WTC11 (cell line): ENCODE data around the gene PCDH9. TPM values are rescaled to one million over a fixed set of nuclear protein-coding genes. Genes with fewer than 3 reads are reported as not detected.

Source experiments
- ATAC-seq: fragments of 200-7000 bp; cut with Tn5 transposase; 2 replicates; pipeline ENCODE4 v1.10.0; 2021; ENCODE audit warnings: mild to moderate bottlenecking, moderate library complexity
- CTCF ChIA-PET: fragments of 300-600 bp; sonication (Branson Sonifier 250); formaldehyde crosslinking; loops from one replicate; lab custom pipeline; 2021; ENCODE audit warnings: antibody characterized with exemption; lab: Charles Lee
- POLR2A ChIA-PET: fragments of 350-600 bp; sonication (Branson Sonifier 250); formaldehyde crosslinking; loops from one replicate; lab custom pipeline; 2021; ENCODE audit warnings: antibody characterized with exemption; lab: Charles Lee
- DNase-seq: peaks from one replicate; pipeline ENCODE4 v3.0.0; 2021; ENCODE audit warnings: low spot score
- H3K27ac Mint-ChIP-seq: 2 replicates; pipeline ENCODE4 v1.8.0; 2021; ENCODE audit warnings: mixed read lengths
- H3K27me3 Mint-ChIP-seq: 2 replicates; pipeline ENCODE4 v1.8.0; 2021; ENCODE audit warnings: low read depth, mild to moderate bottlenecking, moderate library complexity, mixed read lengths
- H3K36me3 Mint-ChIP-seq: 2 replicates; pipeline ENCODE4 v1.8.0; 2021; ENCODE audit warnings: mixed read lengths
- H3K4me1 Mint-ChIP-seq: 2 replicates; pipeline ENCODE4 v1.8.0; 2022; ENCODE audit warnings: mixed read lengths
- H3K4me3 Mint-ChIP-seq: 2 replicates; pipeline ENCODE4 v1.8.0; 2021; ENCODE audit warnings: mild to moderate bottlenecking, moderate library complexity, mixed read lengths
- H3K9me3 Mint-ChIP-seq: 2 replicates; pipeline ENCODE4 v1.8.0; 2021; ENCODE audit warnings: mixed read lengths
- ATF2 ChIP-seq: sonication (generic); formaldehyde crosslinking; IDR thresholded peaks from 2 replicates; pipeline ENCODE4 v1.8.1; 2022; ENCODE audit warnings: low read depth, missing genetic modification reagents, borderline replicate concordance
- CTCF ChIP-seq: fragments of 200-600 bp; IDR thresholded peaks from 2 replicates; pipeline ENCODE4 v1.8.0; 2022; ENCODE audit warnings: antibody characterized with exemption
- E2F1 ChIP-seq: sonication (generic); formaldehyde crosslinking; IDR thresholded peaks from 2 replicates; pipeline ENCODE4 v1.8.0; 2022; ENCODE audit warnings: mild to moderate bottlenecking, missing genetic modification reagents
- ERG ChIP-seq: fragments of 250-450 bp; sonication (Bioruptor Pico); IDR thresholded peaks from 2 replicates; pipeline ENCODE4 v1.8.0; 2021; ENCODE audit warnings: mild to moderate bottlenecking
- ESRRA ChIP-seq: sonication (generic); formaldehyde crosslinking; IDR thresholded peaks from 2 replicates; pipeline ENCODE4 v1.8.1; 2022; ENCODE audit warnings: mild to moderate bottlenecking, missing genetic modification reagents, borderline replicate concordance
- GABPB1 ChIP-seq: sonication (generic); formaldehyde crosslinking; IDR thresholded peaks from 2 replicates; pipeline ENCODE4 v1.8.1; 2023; ENCODE audit warnings: mild to moderate bottlenecking, missing genetic modification reagents
- HMGXB4 ChIP-seq: sonication (generic); formaldehyde crosslinking; IDR thresholded peaks from 2 replicates; pipeline ENCODE4 v1.8.1; 2023; ENCODE audit warnings: mild to moderate bottlenecking, moderate library complexity, missing genetic modification reagents
- IRF1 ChIP-seq: sonication (generic); formaldehyde crosslinking; IDR thresholded peaks from 2 replicates; pipeline ENCODE4 v1.8.0; 2023; ENCODE audit warnings: missing genetic modification reagents
- JUN ChIP-seq: sonication (generic); formaldehyde crosslinking; IDR thresholded peaks from 2 replicates; pipeline ENCODE4 v1.8.0; 2023; ENCODE audit warnings: mild to moderate bottlenecking, missing genetic modification reagents
- MLX ChIP-seq: sonication (generic); formaldehyde crosslinking; IDR thresholded peaks from 2 replicates; pipeline ENCODE4 v1.8.1; 2023; ENCODE audit warnings: mild to moderate bottlenecking, missing genetic modification reagents, moderate library complexity
- NFATC4 ChIP-seq: fragments of 250-450 bp; sonication (Bioruptor Pico); IDR thresholded peaks from 2 replicates; pipeline ENCODE4 v1.9.0; 2021; ENCODE audit warnings: mild to moderate bottlenecking
- SP1 ChIP-seq: sonication (generic); formaldehyde crosslinking; conservative IDR thresholded peaks from 2 replicates; pipeline ENCODE4 v1.8.1; 2022; ENCODE audit warnings: missing genetic modification reagents
- STAT6 ChIP-seq: sonication (generic); formaldehyde crosslinking; conservative IDR thresholded peaks from 2 replicates; pipeline ENCODE4 v1.8.1; 2023; ENCODE audit warnings: mild to moderate bottlenecking, low read depth, missing genetic modification reagents, moderate library complexity
- TCF7 ChIP-seq: sonication (generic); formaldehyde crosslinking; IDR thresholded peaks from 2 replicates; pipeline ENCODE4 v1.8.0; 2022; ENCODE audit warnings: mild to moderate bottlenecking, low read depth, missing genetic modification reagents, moderate library complexity
- USF2 ChIP-seq: sonication (generic); formaldehyde crosslinking; IDR thresholded peaks from 2 replicates; pipeline ENCODE4 v1.8.1; 2023; ENCODE audit warnings: mild to moderate bottlenecking, missing genetic modification reagents, moderate library complexity
- ZBTB21 ChIP-seq: sonication (generic); formaldehyde crosslinking; IDR thresholded peaks from 2 replicates; pipeline ENCODE4 v1.8.1; 2023; ENCODE audit warnings: mild to moderate bottlenecking, missing genetic modification reagents, borderline replicate concordance
- ZNF232 ChIP-seq: sonication (generic); formaldehyde crosslinking; IDR thresholded peaks from 2 replicates; pipeline ENCODE4 v1.8.0; 2022; ENCODE audit warnings: mild to moderate bottlenecking, missing genetic modification reagents
- ZNF396 ChIP-seq: fragments of 250-450 bp; sonication (Bioruptor Pico); IDR thresholded peaks from 2 replicates; pipeline ENCODE4 v1.8.0; 2021; ENCODE audit warnings: mild to moderate bottlenecking, moderate library complexity, borderline replicate concordance
- ZNF512 ChIP-seq: sonication (generic); formaldehyde crosslinking; IDR thresholded peaks from 2 replicates; pipeline ENCODE4 v1.8.1; 2022; ENCODE audit warnings: missing genetic modification reagents, borderline replicate concordance
- total RNA-seq: library from RNA; stranded (reverse); gene quantifications from 3 replicates; pipeline ENCODE4 v1.2.3, GENCODE V29; 2021

Gene PCDH9
- total RNA-seq, 1 experiment from 2014 or later = 0.48 TPM

GRCh38 chr13:67119481-67119894, 110.6 kb downstream of the PCDH9 start:
- H3K4me3 Mint-ChIP-seq = no peak overlapping the region
- ChIA-PET CTCF (interaction anchor here (0.6 kb wide), 1 partner anchor 1237 kb away, joined by 3 read pairs; no protein-coding TSS in a partner anchor), POLR2A (no interaction called here)
- H3K36me3 Mint-ChIP-seq = no peaks in the 10 kb centered on the region
- H3K4me1 Mint-ChIP-seq = no peaks in the 10 kb centered on the region
- DNase-seq (no peak), ATAC-seq (no peak)
- no peaks in the 10 kb centered on the region for H3K9me3 Mint-ChIP-seq
- no peaks in the 10 kb centered on the region; the same call in 1 of the 2 replicates for H3K27me3 Mint-ChIP-seq
- no peak overlapping the region for H3K27ac Mint-ChIP-seq
- TF ChIP-seq TCF7 (CRISPR knock-in tag) (no peak), E2F1 (no peak), ZBTB21 (CRISPR knock-in tag) (no peak), STAT6 (CRISPR knock-in tag) (no peak), NFATC4 (CRISPR knock-in tag) (no peak), ZNF232 (CRISPR knock-in tag) (no peak), JUN (no peak), ATF2 (no peak), ESRRA (no peak), CTCF (no peak), USF2 (CRISPR knock-in tag) (no peak), ZNF512 (CRISPR knock-in tag) (no peak)
- TF ChIP-seq, all 79 proteins: peak for 0

GRCh38 chr13:67118277-67118676, 111.9 kb downstream of the PCDH9 start:
- no peak for ATAC-seq
- Mint-ChIP-seq H3K36me3 (no peaks in the 10 kb centered on the region), H3K27ac (no peak overlapping the region), H3K9me3 (no peaks in the 10 kb centered on the region), H3K27me3 (no peaks in the 10 kb centered on the region; the same call in 1 of the 2 replicates), H3K4me3 (no peak overlapping the region), H3K4me1 (no peaks in the 10 kb centered on the region)
- ChIA-PET POLR2A (no interaction called here), CTCF (no interaction called here)
- DNase-seq = no peak
- TF ChIP-seq ERG (CRISPR knock-in tag) (no peak), SP1 (CRISPR knock-in tag) (no peak), MLX (CRISPR knock-in tag) (no peak), ZNF396 (CRISPR knock-in tag) (no peak), HMGXB4 (CRISPR knock-in tag) (no peak), GABPB1 (CRISPR knock-in tag) (no peak), IRF1 (CRISPR knock-in tag) (no peak)
